ENCODE measurements around the gene IRF4.

IRF4 gene

DNA sequence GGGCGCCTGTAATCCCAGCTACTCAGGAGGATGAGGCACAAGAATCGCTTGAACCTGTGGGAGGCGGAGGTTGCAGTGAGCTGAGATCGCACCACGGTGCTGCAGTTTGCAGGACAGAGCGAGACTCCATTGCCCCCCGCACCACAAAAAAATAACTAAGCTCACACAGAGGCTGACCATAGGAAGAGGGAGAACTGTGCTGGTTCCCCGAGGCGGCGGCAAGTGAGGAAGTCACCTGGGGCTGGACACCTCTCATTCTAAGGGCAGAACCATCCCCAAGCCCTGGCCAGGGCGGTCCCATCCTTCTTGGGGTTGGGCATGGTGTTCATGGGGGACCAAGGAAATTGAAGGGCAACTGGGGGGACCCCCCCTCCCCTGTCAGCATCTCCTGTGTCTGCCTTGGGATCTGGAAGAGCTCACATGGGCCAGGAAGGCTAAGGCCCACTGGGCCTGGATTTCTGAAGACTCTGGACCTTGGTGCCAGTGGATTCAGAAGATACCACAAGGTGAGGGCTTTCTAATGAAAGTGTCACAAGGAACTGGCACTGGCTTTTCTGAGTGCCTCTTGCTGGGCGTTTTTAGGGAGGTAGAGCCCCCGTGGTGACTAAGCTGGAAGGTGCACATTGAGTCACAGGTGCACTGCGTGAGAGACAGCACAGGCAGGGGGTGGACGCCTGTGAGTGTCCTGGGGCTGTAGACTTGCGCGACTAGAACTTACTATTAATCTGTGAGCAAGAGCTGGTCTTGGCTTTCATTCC, 11.5 kb downstream of the IRF4 start:
- Histone ChIP-seq H3K27me3 (ENCODE audit: control insufficient read depth in 3 of 3, insufficient read depth in 3 of 3, low read depth in 1 of 3, low read length in 3 of 3) (peaks cover 0 to 24% (median 0%) of the 10 kb centered on the region in 3 experiments), H3K14ac (ENCODE audit: low read length) (no peak overlapping the region), H3K79me1 (ENCODE audit: low read depth, low read length) (no peaks in the 10 kb centered on the region), H3K9ac (ENCODE audit: low read depth, low read length, poor library complexity) (no peak overlapping the region), H3K27ac (replicated peaks; ENCODE audit: low read length) (no peak overlapping the region), H2AK5ac (ENCODE audit: low read depth, low read length) (no peak overlapping the region), H2AFZ (ENCODE audit: low read length) (no peak overlapping the region), H2BK12ac (ENCODE audit: low read length) (no peak overlapping the region), H2BK15ac (ENCODE audit: low read length) (no peak overlapping the region), H3K36me3 (replicated peaks in 1 of 2; ENCODE audit: control insufficient read depth in 2 of 2, insufficient read depth in 2 of 2, low read length in 2 of 2) (no peaks in the 10 kb centered on the region), H3K9me3 (replicated peaks in 1 of 2; ENCODE audit: control insufficient read depth in 2 of 2, insufficient read depth in 1 of 2, low read depth in 1 of 2, low read length in 2 of 2) (peaks cover 3 to 10% of the 10 kb centered on the region in 2 donors), H3K4me2 (ENCODE audit: insufficient read depth, low read length, poor library complexity, severe bottlenecking) (no peak overlapping the region), H4K8ac (ENCODE audit: low read depth, low read length) (no peak overlapping the region), H3K4me1 (ENCODE audit: control insufficient read depth in 2 of 2, insufficient read depth in 1 of 2, low read depth in 1 of 2, low read length in 2 of 2) (no peaks in the 10 kb centered on the region), H3K4ac (ENCODE audit: low read length) (no peak overlapping the region), H3K23ac (ENCODE audit: low read depth, low read length, poor library complexity) (no peak overlapping the region), H4K91ac (ENCODE audit: low read depth, low read length, poor library complexity) (no peak overlapping the region), H2BK120ac (ENCODE audit: low read depth, low read length) (no peak overlapping the region), H3K18ac (ENCODE audit: low read length) (no peak overlapping the region), H2BK5ac (ENCODE audit: low read length) (no peak overlapping the region), H3K4me3 (ENCODE audit: low read length in 2 of 2) (no peak overlapping the region)
- DNase-seq (ENCODE audit: low spot score): no peak
- no CpG with 5 or more reads among the region's 17 CpGs for WGBS, 2 donors (ENCODE audit: extremely low coverage in 2 of 2, insufficient read length in 2 of 2, insufficient replicate concordance in 1 of 2)

GRCh38 chr6:403659-404655, 12.4 kb downstream of the IRF4 start:
- Histone ChIP-seq H4K91ac (ENCODE audit: low read depth, low read length, poor library complexity) (no peak overlapping the region), H2BK120ac (ENCODE audit: low read depth, low read length) (no peak overlapping the region), H3K4ac (ENCODE audit: low read length) (no peak overlapping the region), H3K9me3 (replicated peaks in 1 of 2; ENCODE audit: control insufficient read depth in 2 of 2, insufficient read depth in 1 of 2, low read depth in 1 of 2, low read length in 2 of 2) (peaks cover 3 to 10% of the 10 kb centered on the region in 2 donors), H3K9ac (ENCODE audit: low read depth, low read length, poor library complexity) (no peak overlapping the region), H3K79me1 (ENCODE audit: low read depth, low read length) (no peaks in the 10 kb centered on the region), H2BK15ac (ENCODE audit: low read length) (no peak overlapping the region), H3K23ac (ENCODE audit: low read depth, low read length, poor library complexity) (no peak overlapping the region), H3K27ac (replicated peaks; ENCODE audit: low read length) (no peak overlapping the region), H2AK5ac (ENCODE audit: low read depth, low read length) (no peak overlapping the region), H3K14ac (ENCODE audit: low read length) (no peak overlapping the region), H3K18ac (ENCODE audit: low read length) (no peak overlapping the region), H4K8ac (ENCODE audit: low read depth, low read length) (no peak overlapping the region), H2BK12ac (ENCODE audit: low read length) (no peak overlapping the region), H2BK5ac (ENCODE audit: low read length) (no peak overlapping the region), H3K4me3 (ENCODE audit: low read length in 2 of 2) (no peak overlapping the region), H3K4me1 (ENCODE audit: control insufficient read depth in 2 of 2, insufficient read depth in 1 of 2, low read depth in 1 of 2, low read length in 2 of 2) (no peaks in the 10 kb centered on the region), H3K4me2 (ENCODE audit: insufficient read depth, low read length, poor library complexity, severe bottlenecking) (no peak overlapping the region), H3K36me3 (replicated peaks in 1 of 2; ENCODE audit: control insufficient read depth in 2 of 2, insufficient read depth in 2 of 2, low read length in 2 of 2) (no peaks in the 10 kb centered on the region), H3K27me3 (ENCODE audit: control insufficient read depth in 3 of 3, insufficient read depth in 3 of 3, low read depth in 1 of 3, low read length in 3 of 3) (peaks cover 0 to 16% (median 0%) of the 10 kb centered on the region in 3 experiments), H2AFZ (ENCODE audit: low read length) (no peak overlapping the region)
- DNase-seq (ENCODE audit: low spot score): no peak
- WGBS, 2 donors (ENCODE audit: extremely low coverage in 2 of 2, insufficient read length in 2 of 2, insufficient replicate concordance in 1 of 2): no CpG with 5 or more reads among the region's 19 CpGs

DNA sequence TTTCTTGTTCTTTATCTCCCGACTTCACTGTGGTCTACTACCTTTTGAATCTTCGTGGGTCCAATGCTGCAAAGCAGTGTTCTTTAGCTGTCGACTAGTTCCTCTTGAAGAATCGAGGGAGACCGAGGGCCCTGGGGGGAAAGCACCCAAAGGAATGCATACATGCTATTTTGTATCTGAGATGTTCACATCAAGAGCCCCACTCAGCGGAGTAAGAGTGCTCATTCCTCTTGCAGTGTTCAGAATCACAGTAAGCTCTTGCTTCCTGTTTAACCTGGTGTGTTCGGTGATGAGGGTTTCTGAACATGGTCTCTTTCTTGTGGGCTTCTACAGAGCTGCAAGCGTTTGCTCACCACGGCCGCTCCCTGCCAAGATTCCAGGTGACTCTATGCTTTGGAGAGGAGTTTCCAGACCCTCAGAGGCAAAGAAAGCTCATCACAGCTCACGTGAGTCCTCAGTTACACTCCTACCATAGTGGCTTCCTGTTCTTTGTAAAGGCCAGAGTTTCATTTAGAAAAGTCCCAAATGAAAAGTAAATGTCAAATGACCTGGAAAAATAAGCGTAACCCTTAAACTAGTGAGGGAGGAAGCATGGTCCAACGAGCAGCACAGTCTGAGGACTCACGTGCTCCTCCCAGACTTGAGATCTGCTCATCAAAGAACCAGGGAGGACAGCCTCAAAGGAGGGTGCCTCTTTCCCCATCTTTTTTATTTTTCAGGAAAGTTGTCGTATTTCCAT, 13.3 kb downstream of the IRF4 start:
- Histone ChIP-seq H3K79me1 (ENCODE audit: low read depth, low read length) (no peaks in the 10 kb centered on the region), H3K23ac (ENCODE audit: low read depth, low read length, poor library complexity) (no peak overlapping the region), H3K4me3 (ENCODE audit: low read length in 2 of 2) (no peak overlapping the region), H3K27ac (replicated peaks; ENCODE audit: low read length) (no peak overlapping the region), H3K36me3 (replicated peaks in 1 of 2; ENCODE audit: control insufficient read depth in 2 of 2, insufficient read depth in 2 of 2, low read length in 2 of 2) (no peaks in the 10 kb centered on the region), H3K14ac (ENCODE audit: low read length) (no peak overlapping the region), H3K18ac (ENCODE audit: low read length) (no peak overlapping the region), H3K4me1 (ENCODE audit: control insufficient read depth in 2 of 2, insufficient read depth in 1 of 2, low read depth in 1 of 2, low read length in 2 of 2) (no peaks in the 10 kb centered on the region), H2BK12ac (ENCODE audit: low read length) (no peak overlapping the region), H4K8ac (ENCODE audit: low read depth, low read length) (no peak overlapping the region), H2BK120ac (ENCODE audit: low read depth, low read length) (no peak overlapping the region), H2AFZ (ENCODE audit: low read length) (peak overlapping the region; percentile 3), H2AK5ac (ENCODE audit: low read depth, low read length) (no peak overlapping the region), H3K9ac (ENCODE audit: low read depth, low read length, poor library complexity) (no peak overlapping the region), H3K4ac (ENCODE audit: low read length) (no peak overlapping the region), H2BK15ac (ENCODE audit: low read length) (no peak overlapping the region), H3K4me2 (ENCODE audit: insufficient read depth, low read length, poor library complexity, severe bottlenecking) (no peak overlapping the region), H2BK5ac (ENCODE audit: low read length) (no peak overlapping the region), H3K9me3 (replicated peaks in 1 of 2; ENCODE audit: control insufficient read depth in 2 of 2, insufficient read depth in 1 of 2, low read depth in 1 of 2, low read length in 2 of 2) (peaks cover 3 to 10% of the 10 kb centered on the region in 2 donors), H3K27me3 (ENCODE audit: control insufficient read depth in 3 of 3, insufficient read depth in 3 of 3, low read depth in 1 of 3, low read length in 3 of 3) (peaks cover 0 to 9% (median 0%) of the 10 kb centered on the region in 3 experiments), H4K91ac (ENCODE audit: low read depth, low read length, poor library complexity) (no peak overlapping the region)
- no peak for DNase-seq (ENCODE audit: low spot score)
- WGBS, 2 donors (ENCODE audit: extremely low coverage in 2 of 2, insufficient read length in 2 of 2, insufficient replicate concordance in 1 of 2): no CpG with 5 or more reads among the region's 15 CpGs
